Activated T-cell treated with anti-CD3 and anti-CD28 coated beads, Interleukin-2, amount 50 U/mL, for 24 hours (primary cell): ENCODE data around the gene TUB.

Experiments
- DNase-seq: peaks from one replicate; pipeline ENCODE4 v3.0.0-alpha.2; 2020
- H3K27ac Mint-ChIP-seq: 2 replicates; pipeline ENCODE4 v1.8.0; 2020; ENCODE audit warnings: mild to moderate bottlenecking, mixed read lengths
- H3K27me3 Mint-ChIP-seq: 2 replicates; pipeline ENCODE4 v1.8.0; 2020; ENCODE audit warnings: mixed read lengths
- H3K36me3 Mint-ChIP-seq: 2 replicates; pipeline ENCODE4 v1.8.0; 2020; ENCODE audit warnings: low read depth, mixed read lengths
- H3K4me1 Mint-ChIP-seq: 2 replicates; pipeline ENCODE4 v1.8.0; 2020; ENCODE audit warnings: low read depth, mixed read lengths
- H3K4me3 Mint-ChIP-seq: 2 replicates; pipeline ENCODE4 v1.8.0; 2020; ENCODE audit warnings: mild to moderate bottlenecking, moderate library complexity, mixed read lengths
- H3K9me3 Mint-ChIP-seq: 2 replicates; pipeline ENCODE4 v1.8.0; 2020; ENCODE audit warnings: mixed read lengths

The TUB gene

DNA sequence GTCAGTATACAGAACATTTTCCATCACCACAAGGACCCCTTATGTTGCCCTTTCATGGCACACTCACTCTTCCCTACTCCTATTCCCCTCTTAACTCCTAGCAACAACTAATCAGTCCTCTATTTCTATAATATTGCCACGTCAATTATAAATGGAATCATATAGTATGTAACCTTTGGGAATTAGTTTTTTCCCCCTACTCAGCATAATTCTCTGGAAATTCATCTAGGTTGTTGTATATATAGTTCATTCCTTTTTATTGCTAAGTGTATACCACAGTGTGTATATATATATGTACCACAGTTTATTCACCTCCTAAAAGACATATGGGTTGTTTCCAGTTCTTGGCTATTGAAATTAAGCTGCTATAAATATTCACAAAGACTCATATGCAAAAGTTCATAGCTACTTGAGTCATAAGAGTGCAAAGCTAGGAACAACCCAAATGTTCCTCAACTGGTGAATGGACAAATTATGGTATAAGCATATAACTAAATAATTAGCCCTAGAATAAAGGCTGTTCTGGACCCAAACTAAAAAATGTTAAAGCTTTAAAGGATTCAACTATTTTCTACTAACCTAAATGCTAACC lies 41.3 kb downstream of the TUB start:
- Mint-ChIP-seq H3K36me3 (peaks cover 59% of the 10 kb centered on the region), H3K4me1 (peaks cover 4% of the 10 kb centered on the region), H3K4me3 (no peak overlapping the region), H3K9me3 (peaks cover 6% of the 10 kb centered on the region), H3K27ac (no peak overlapping the region), H3K27me3 (no peaks in the 10 kb centered on the region)
- no peak for DNase-seq

DNA sequence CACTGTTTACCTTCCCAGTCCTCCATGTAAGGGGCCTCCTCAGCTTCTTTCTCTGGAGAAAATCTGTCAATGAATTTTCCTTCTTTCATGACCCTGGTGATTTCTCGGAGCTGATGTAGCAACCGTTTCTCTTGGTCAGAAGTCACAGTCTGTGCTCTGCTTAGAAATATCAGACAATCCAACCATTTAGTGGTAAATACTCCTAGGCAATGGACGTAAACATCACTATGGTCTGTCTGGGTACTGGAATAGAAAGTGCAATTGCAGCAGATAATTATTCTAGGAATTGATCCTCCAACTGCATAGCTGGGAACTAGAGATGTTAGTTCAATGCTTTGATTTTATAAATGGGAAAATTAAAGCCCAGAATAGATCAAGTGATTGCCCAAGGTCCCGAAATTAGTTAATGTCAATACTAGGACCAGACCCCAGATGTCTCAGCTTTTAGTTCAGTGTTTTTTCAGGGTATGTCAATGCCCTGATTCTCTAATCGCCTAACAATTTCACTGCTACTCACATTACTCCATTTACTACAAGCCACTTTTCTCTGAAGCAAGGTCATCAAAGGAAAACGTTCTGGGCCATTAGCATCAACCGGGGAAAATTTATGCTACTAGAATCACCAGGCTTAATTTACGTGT lies 45.8 kb downstream of the TUB start:
- no peak overlapping the region for H3K27ac Mint-ChIP-seq
- no peaks in the 10 kb centered on the region for H3K27me3 Mint-ChIP-seq
- H3K4me1 Mint-ChIP-seq, result peaks cover 4% of the 10 kb centered on the region
- no peak overlapping the region for H3K4me3 Mint-ChIP-seq
- peaks cover 53% of the 10 kb centered on the region for H3K36me3 Mint-ChIP-seq
- H3K9me3 Mint-ChIP-seq, result no peaks in the 10 kb centered on the region
- no peak for DNase-seq

DNA sequence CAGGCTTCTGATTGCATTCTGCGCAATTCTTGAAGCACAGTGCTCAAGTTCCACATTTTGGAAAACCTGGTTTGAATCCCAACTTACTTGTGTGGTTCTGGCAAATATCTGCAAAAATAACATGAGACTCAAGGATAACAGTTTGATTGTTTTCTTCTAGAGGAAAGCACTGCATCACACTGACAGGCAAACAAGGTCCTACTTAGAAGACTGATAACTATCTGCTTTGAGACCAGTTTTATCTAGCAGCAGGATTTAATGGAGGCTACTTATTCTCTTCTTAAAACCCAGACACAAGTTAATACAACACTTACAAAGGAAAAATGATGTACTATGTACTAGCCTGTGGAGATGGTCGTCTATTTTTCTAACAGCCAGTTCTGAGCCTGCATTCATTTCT lies 46.4 kb downstream of the TUB start:
- Mint-ChIP-seq H3K4me1 (peaks cover 4% of the 10 kb centered on the region), H3K27ac (no peak overlapping the region), H3K27me3 (no peaks in the 10 kb centered on the region), H3K9me3 (no peaks in the 10 kb centered on the region), H3K36me3 (peaks cover 50% of the 10 kb centered on the region), H3K4me3 (no peak overlapping the region)
- DNase-seq, result no peak

DNA sequence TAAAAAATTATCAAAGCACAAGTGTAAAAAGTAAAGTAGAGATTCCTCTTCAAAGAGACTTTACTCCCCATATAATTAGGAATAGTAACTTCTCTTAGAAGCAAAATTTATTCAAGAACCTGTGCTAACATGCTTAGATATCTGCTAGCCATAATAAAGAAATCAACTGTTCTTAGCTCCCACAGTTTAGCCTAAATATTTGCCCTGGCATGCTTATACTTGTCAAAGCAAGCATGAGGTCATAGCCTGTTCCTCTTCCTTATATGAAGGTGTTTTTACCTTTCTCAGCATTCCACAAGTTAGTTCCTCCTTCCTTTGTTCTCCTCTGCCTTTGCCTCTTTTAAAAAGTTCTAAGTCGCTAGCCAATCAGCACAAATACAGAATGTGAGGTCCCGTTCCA lies 57.5 kb downstream of the TUB start:
- Mint-ChIP-seq H3K27me3 (no peaks in the 10 kb centered on the region), H3K9me3 (peaks cover 7% of the 10 kb centered on the region), H3K4me1 (no peaks in the 10 kb centered on the region), H3K36me3 (peaks cover 67% of the 10 kb centered on the region), H3K27ac (no peak overlapping the region), H3K4me3 (no peak overlapping the region)
- DNase-seq, result no peak

DNA sequence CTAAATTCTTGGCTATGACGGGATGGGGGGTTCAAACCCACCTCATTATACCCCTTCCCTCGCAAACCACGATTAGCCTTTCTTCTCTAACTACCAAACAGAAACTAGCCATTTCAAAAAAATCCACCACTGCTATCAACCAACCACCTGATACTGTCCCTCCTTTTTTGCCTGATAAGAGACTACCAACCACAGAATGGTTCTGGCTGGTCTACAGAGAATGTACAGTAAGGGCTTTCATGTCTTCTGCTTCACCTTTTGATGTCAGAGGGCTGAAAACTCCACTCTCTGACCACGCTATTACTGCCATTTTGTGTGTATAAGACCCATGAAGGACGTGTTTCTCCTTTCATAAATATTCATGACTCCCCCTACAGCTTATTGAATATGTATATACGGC lies 68.7 kb downstream of the TUB start:
- Mint-ChIP-seq H3K4me3 (no peak overlapping the region), H3K36me3 (peaks cover 52% of the 10 kb centered on the region), H3K9me3 (no peaks in the 10 kb centered on the region), H3K27ac (no peak overlapping the region), H3K27me3 (no peaks in the 10 kb centered on the region), H3K4me1 (no peaks in the 10 kb centered on the region)
- no peak for DNase-seq
